Astrocyte (in vitro differentiated cells and primary cell): ENCODE measurements around the gene NPPA. TPM values are rescaled to one million over a fixed set of nuclear protein-coding genes. Genes with fewer than 3 reads are reported as not detected.

Experiments used
- DNase-seq: peaks from one replicate; pipeline ENCODE4 v3.0.0-alpha.2; 2010; ENCODE audit warnings: low read depth
- FAIRE-seq: peaks from 2 replicates; lab custom pipeline; 2011; peaks lifted over from hg19 to GRCh38; lab: Jason Lieb, UNC
- H2AFZ ChIP-seq: 2 replicates; pipeline ENCODE4 v1.6.0; 2012; ENCODE audit warnings: low read depth, low read length, inconsistent platforms
- H3K27ac ChIP-seq: 2 replicates; pipeline ENCODE4 v1.5.1; 2011; ENCODE audit warnings: low read depth, low read length, inconsistent platforms
- H3K27me3 ChIP-seq: 2 replicates; pipeline ENCODE4 v1.6.0; 2011; ENCODE audit warnings: low read length, inconsistent platforms; ENCODE audit not compliant: insufficient read depth
- H3K36me3 ChIP-seq: 2 replicates; pipeline ENCODE4 v1.5.1; 2011; ENCODE audit warnings: low read length, inconsistent platforms; ENCODE audit not compliant: insufficient read depth
- H3K4me1 ChIP-seq: 2 replicates; pipeline ENCODE4 v1.5.1; 2011; ENCODE audit warnings: low read length, inconsistent platforms; ENCODE audit not compliant: insufficient read depth
- H3K4me2 ChIP-seq: 2 replicates; pipeline ENCODE4 v1.6.0; 2012; ENCODE audit warnings: low read length, inconsistent platforms
- H3K4me3 ChIP-seq: 2 replicates; pipeline ENCODE4 v1.5.1; 2011; ENCODE audit warnings: low read depth, mild to moderate bottlenecking, low read length, inconsistent platforms; ENCODE audit not compliant: insufficient read depth
- H3K79me2 ChIP-seq: 2 replicates; pipeline ENCODE4 v1.6.0; 2012; ENCODE audit warnings: mild to moderate bottlenecking, low read length, inconsistent platforms; ENCODE audit not compliant: insufficient read depth
- H3K9ac ChIP-seq: 2 replicates; pipeline ENCODE4 v1.6.0; 2012; ENCODE audit warnings: mild to moderate bottlenecking, low read length, inconsistent platforms
- H3K9me3 ChIP-seq: 2 replicates; pipeline ENCODE4 v1.5.1; 2012; ENCODE audit warnings: low read depth, mild to moderate bottlenecking, low read length, inconsistent platforms; ENCODE audit not compliant: insufficient read depth
- H4K20me1 ChIP-seq: 2 replicates; pipeline ENCODE4 v1.6.0; 2012; ENCODE audit warnings: low read length, inconsistent platforms; ENCODE audit not compliant: insufficient read depth
- H3K27ac Mint-ChIP-seq: one replicate; pipeline ENCODE4 v1.8.0; 2021; ENCODE audit warnings: mild to moderate bottlenecking, mixed read lengths; ENCODE audit not compliant: unreplicated experiment
- H3K27me3 Mint-ChIP-seq: one replicate; pipeline ENCODE4 v1.8.0; 2021; ENCODE audit warnings: low read depth, mixed read lengths; ENCODE audit not compliant: unreplicated experiment
- H3K36me3 Mint-ChIP-seq: one replicate; pipeline ENCODE4 v1.8.0; 2021; ENCODE audit warnings: low read depth, mixed read lengths; ENCODE audit not compliant: unreplicated experiment
- H3K4me1 Mint-ChIP-seq: one replicate; pipeline ENCODE4 v1.8.0; 2021; ENCODE audit warnings: low read depth, mixed read lengths; ENCODE audit not compliant: unreplicated experiment
- H3K4me3 Mint-ChIP-seq: one replicate; pipeline ENCODE4 v1.8.0; 2021; ENCODE audit warnings: mild to moderate bottlenecking, moderate library complexity, mixed read lengths; ENCODE audit not compliant: unreplicated experiment
- H3K9me3 Mint-ChIP-seq: one replicate; pipeline ENCODE4 v1.8.0; 2021; ENCODE audit warnings: mild to moderate bottlenecking, mixed read lengths; ENCODE audit not compliant: unreplicated experiment
- EZH2 ChIP-seq: IDR thresholded peaks from 2 replicates; pipeline ENCODE4 v1.6.1; 2012; ENCODE audit warnings: mild to moderate bottlenecking, low read length, inconsistent platforms; ENCODE audit not compliant: insufficient read depth
- total RNA-seq: library from RNA; stranded (reverse); gene quantifications from 2 replicates; pipeline ENCODE4 v1.2.1, GENCODE V29; 2021
- TF ChIP-seq, protein P1 (sequence below): IDR thresholded peaks from 2 replicates; pipeline ENCODE4 v1.5.1; 2011; ENCODE audit warnings: low read depth, mild to moderate bottlenecking, inconsistent platforms, low read length, moderate library complexity; ENCODE audit not compliant: insufficient read depth

The NPPA gene
- total RNA-seq, 1 donor from 2014 or later: not detected

DNA sequence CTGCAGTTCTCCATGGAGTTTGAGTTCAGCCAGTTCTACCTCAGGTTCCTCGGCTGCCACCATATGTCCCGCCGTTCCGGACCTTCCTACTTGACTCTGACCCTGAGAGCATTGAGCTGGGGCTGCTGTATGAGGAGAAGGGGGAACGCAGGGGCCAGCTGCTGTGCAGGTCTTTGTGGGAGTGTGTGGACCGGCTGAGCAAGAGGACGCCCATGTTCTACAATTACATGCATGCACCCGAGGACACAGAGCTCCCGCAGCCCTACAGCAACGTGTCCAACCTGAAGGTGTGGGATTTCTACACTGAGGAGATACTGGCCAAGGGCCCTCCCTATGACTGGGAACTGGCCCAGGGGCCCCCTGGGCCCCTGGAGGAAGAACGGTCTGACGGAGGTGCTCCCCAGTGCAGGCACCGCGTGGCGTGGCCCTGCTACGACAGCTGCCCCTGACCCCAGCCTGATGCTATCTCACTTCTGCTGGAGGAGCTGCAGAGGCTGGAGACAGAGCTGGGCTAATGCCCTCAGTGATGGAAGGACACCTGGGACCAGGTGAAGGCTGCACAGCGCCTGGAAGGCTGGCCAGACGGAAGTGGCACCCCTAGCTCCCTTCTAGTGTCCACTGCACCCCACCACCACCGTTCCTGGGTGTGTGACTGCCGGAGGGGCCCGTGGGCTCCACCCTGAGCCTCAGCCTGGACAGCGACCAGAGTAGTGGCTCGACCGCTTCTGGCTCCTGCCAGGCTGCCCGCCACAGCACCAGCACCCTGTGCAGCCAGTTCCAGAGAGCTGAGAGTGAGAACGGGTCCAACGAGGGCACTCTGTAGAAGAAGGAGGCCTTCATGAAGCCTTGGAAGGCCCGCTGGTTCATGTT lies 32.0 kb upstream of the NPPA start:
- Histone ChIP-seq H2AFZ (no peak overlapping the region), H3K27me3 (peaks cover 8% of the 10 kb centered on the region), H3K36me3 (no peaks in the 10 kb centered on the region), H3K4me1 (no peaks in the 10 kb centered on the region), H3K4me2 (no peak overlapping the region), H3K79me2 (no peaks in the 10 kb centered on the region), H3K9me3 (no peaks in the 10 kb centered on the region), H3K27ac (no peak overlapping the region), H3K4me3 (no peak overlapping the region), H3K9ac (no peak overlapping the region), H4K20me1 (no peaks in the 10 kb centered on the region)
- no peaks in the 10 kb centered on the region for H3K9me3 Mint-ChIP-seq
- H3K4me3 Mint-ChIP-seq: no peak overlapping the region
- H3K4me1 Mint-ChIP-seq: peaks cover 4% of the 10 kb centered on the region
- no peaks in the 10 kb centered on the region for H3K36me3 Mint-ChIP-seq
- H3K27me3 Mint-ChIP-seq: peaks cover 30% of the 10 kb centered on the region
- TF ChIP-seq, protein P1, sequence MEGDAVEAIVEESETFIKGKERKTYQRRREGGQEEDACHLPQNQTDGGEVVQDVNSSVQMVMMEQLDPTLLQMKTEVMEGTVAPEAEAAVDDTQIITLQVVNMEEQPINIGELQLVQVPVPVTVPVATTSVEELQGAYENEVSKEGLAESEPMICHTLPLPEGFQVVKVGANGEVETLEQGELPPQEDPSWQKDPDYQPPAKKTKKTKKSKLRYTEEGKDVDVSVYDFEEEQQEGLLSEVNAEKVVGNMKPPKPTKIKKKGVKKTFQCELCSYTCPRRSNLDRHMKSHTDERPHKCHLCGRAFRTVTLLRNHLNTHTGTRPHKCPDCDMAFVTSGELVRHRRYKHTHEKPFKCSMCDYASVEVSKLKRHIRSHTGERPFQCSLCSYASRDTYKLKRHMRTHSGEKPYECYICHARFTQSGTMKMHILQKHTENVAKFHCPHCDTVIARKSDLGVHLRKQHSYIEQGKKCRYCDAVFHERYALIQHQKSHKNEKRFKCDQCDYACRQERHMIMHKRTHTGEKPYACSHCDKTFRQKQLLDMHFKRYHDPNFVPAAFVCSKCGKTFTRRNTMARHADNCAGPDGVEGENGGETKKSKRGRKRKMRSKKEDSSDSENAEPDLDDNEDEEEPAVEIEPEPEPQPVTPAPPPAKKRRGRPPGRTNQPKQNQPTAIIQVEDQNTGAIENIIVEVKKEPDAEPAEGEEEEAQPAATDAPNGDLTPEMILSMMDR: no peak
- TF ChIP-seq EZH2: no peak
- DNase-seq (no peak), FAIRE-seq (no peak)
- H3K27ac Mint-ChIP-seq: no peak overlapping the region

DNA sequence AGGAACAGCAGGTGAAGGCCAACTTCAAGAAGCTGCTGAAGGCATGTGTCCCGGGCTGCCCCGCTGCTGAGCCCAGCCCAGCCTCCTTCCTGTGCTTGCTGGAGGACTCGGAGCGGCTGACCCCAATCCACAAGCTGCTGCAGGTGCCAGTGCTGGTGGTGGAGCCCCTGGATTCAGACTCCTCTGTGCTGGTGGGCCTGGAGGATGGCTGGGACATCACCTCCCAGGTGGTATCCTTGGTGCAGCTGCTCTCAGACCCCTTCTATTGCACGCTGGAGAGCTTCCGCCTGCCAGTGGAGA lies 31.3 kb upstream of the NPPA start:
- Histone ChIP-seq H3K9ac (no peak overlapping the region), H3K27ac (no peak overlapping the region), H3K4me2 (no peak overlapping the region), H3K36me3 (no peaks in the 10 kb centered on the region), H3K4me3 (no peak overlapping the region), H3K79me2 (no peaks in the 10 kb centered on the region), H2AFZ (no peak overlapping the region), H3K9me3 (no peaks in the 10 kb centered on the region), H4K20me1 (no peaks in the 10 kb centered on the region), H3K4me1 (no peaks in the 10 kb centered on the region), H3K27me3 (peaks cover 10% of the 10 kb centered on the region)
- no peak for TF ChIP-seq EZH2
- TF ChIP-seq, protein P1: no peak
- Mint-ChIP-seq H3K36me3 (no peaks in the 10 kb centered on the region), H3K27ac (no peak overlapping the region), H3K4me1 (peaks cover 4% of the 10 kb centered on the region), H3K9me3 (no peaks in the 10 kb centered on the region), H3K4me3 (no peak overlapping the region), H3K27me3 (peaks cover 30% of the 10 kb centered on the region)
- no peak for FAIRE-seq
- no peak for DNase-seq
